Activated naive CD4-positive, alpha-beta T cell treated with anti-CD3 and anti-CD28 coated beads for 36 hours (primary cell): ENCODE data around the gene FHDC1. TPM values are rescaled to one million over a fixed set of nuclear protein-coding genes. Genes with fewer than 3 reads are reported as not detected.

Source experiments
- CTCF ChIA-PET: fragments of 350-600 bp; sonication (Branson Sonifier 250); formaldehyde crosslinking; loops from one replicate; lab custom pipeline; 2021; ENCODE audit warnings: antibody characterized with exemption; lab: Charles Lee
- DNase-seq: peaks from one replicate; pipeline ENCODE4 v3.0.0-alpha.2; 2020
- H3K27ac Mint-ChIP-seq: one replicate; pipeline ENCODE4 v1.8.0; 2021; ENCODE audit warnings: mild to moderate bottlenecking, mixed read lengths
- H3K27me3 Mint-ChIP-seq: one replicate; pipeline ENCODE4 v1.8.0; 2021; ENCODE audit warnings: low read depth, mixed read lengths
- H3K36me3 Mint-ChIP-seq: one replicate; pipeline ENCODE4 v1.8.0; 2021; ENCODE audit warnings: low read depth, mixed read lengths
- H3K4me1 Mint-ChIP-seq: one replicate; pipeline ENCODE4 v1.8.0; 2021; ENCODE audit warnings: low read depth, mixed read lengths
- H3K4me3 Mint-ChIP-seq: one replicate; pipeline ENCODE4 v1.8.0; 2021; ENCODE audit warnings: mild to moderate bottlenecking, moderate library complexity, mixed read lengths
- H3K9me3 Mint-ChIP-seq: one replicate; pipeline ENCODE4 v1.8.0; 2021; ENCODE audit warnings: mixed read lengths
- intact Hi-C: fragments of 100-400 bp; cut with micrococcal nuclease; formaldehyde crosslinking; loops from one replicate; pipeline ENCODE4 v1.15.1; 2023
- total RNA-seq, 2 experiments: library from RNA; stranded (reverse); gene quantifications; one replicate each; pipeline ENCODE4 v1.2.3, GENCODE V29; 2021

FHDC1 gene
- total RNA-seq, 2 experiments from 2014 or later = 0.07 to 0.12 TPM

DNA sequence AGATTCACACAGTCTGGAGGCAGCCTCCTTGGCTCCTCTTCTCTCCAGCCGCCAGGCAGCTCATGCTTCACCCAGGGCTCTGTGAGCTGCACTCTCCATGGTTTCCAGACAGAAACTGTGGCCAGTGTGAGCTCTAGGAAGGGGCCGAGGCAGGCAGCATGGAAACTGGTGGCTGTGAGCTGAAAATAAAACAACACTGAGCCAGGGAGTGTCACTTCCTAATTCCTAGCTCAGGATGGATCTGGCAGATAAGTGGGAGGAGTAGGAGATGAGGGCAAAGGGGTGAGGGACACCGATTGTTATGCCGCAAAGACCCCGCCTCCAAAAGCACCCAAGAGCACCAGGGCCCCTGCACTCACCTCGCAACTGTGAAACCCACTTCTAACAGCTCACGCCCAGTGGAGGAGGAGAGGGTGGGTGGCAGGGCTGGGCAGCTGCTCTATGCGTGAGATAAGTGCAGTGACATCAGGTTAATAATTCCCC lies 69.8 kb downstream of the FHDC1 start:
- DNase-seq = no peak
- CTCF ChIA-PET = no interaction called here

DNA sequence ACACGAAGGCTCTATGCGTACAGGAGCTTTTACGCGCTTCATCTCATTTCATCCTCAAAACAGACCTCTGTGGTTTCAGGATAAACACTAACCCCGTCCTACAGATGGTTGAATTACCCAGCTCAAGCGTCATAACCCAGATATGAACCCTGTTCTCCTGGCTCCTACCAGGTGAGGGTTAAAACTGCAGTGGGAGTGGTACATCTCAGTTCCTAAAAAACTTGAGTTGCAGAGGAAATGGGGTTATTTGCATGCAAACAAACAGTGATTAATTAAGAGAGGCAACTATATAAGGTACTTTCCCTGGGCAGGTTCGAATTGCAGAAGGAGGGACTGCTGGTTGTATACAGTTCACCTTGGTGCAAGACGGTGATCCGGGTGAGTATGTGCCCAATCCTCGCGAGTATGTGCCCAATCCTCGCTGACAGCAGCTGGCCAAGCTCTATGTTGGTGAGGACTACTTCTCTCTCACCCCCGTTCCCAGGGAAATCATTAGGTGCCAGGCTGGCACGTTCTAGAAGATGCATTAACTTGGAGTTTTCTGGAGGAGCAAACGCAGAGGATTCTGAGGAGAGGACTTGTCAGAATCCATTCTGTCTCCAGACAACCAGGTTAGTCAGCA lies 72.6 kb downstream of the FHDC1 start:
- CTCF ChIA-PET = interaction anchor here (0.9 kb wide), 1 partner anchor 119 kb away, joined by 6 read pairs; no protein-coding TSS in a partner anchor
- H3K4me1 Mint-ChIP-seq = no peaks in the 10 kb centered on the region
- no peak overlapping the region for H3K27ac Mint-ChIP-seq
- H3K9me3 Mint-ChIP-seq = no peaks in the 10 kb centered on the region
- intact Hi-C loops = no loop called here
- no peak overlapping the region for H3K4me3 Mint-ChIP-seq
- H3K36me3 Mint-ChIP-seq = no peaks in the 10 kb centered on the region
- no peak for DNase-seq
- no peaks in the 10 kb centered on the region for H3K27me3 Mint-ChIP-seq

More for the DNA sequence above, 69.8 kb downstream of the FHDC1 start:
- Mint-ChIP-seq H3K4me1 (no peaks in the 10 kb centered on the region), H3K4me3 (no peak overlapping the region), H3K36me3 (no peaks in the 10 kb centered on the region), H3K27me3 (no peaks in the 10 kb centered on the region), H3K9me3 (no peaks in the 10 kb centered on the region), H3K27ac (no peak overlapping the region)
- intact Hi-C loops = no loop called here

DNA sequence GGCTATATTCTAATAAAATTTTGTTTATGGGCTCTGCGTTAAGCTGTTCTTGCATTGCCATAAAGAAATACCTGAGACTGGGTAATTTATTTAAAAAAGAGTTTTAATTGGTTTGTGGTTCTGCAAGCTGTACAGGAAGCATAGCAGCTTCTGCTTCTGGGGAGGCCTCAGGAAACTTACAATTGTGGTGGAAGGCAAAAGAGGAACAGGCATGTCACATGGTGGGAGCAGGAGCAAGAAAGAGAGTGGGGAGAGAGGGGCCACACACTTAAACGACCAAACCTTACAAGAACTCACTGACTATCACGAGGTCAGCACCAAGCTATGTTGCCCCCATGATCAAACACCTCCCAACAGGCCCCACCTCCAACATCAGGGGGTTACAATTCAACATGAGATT lies 74.0 kb downstream of the FHDC1 start:
- no peaks in the 10 kb centered on the region for H3K4me1 Mint-ChIP-seq
- H3K27ac Mint-ChIP-seq = no peak overlapping the region
- H3K36me3 Mint-ChIP-seq = no peaks in the 10 kb centered on the region
- DNase-seq = no peak
- no peaks in the 10 kb centered on the region for H3K27me3 Mint-ChIP-seq
- CTCF ChIA-PET = interaction anchor here (0.6 kb wide), 1 partner anchor 654 kb away, joined by 3 read pairs; no protein-coding TSS in a partner anchor
- intact Hi-C loops = no loop called here
- no peak overlapping the region for H3K4me3 Mint-ChIP-seq
- no peaks in the 10 kb centered on the region for H3K9me3 Mint-ChIP-seq

DNA sequence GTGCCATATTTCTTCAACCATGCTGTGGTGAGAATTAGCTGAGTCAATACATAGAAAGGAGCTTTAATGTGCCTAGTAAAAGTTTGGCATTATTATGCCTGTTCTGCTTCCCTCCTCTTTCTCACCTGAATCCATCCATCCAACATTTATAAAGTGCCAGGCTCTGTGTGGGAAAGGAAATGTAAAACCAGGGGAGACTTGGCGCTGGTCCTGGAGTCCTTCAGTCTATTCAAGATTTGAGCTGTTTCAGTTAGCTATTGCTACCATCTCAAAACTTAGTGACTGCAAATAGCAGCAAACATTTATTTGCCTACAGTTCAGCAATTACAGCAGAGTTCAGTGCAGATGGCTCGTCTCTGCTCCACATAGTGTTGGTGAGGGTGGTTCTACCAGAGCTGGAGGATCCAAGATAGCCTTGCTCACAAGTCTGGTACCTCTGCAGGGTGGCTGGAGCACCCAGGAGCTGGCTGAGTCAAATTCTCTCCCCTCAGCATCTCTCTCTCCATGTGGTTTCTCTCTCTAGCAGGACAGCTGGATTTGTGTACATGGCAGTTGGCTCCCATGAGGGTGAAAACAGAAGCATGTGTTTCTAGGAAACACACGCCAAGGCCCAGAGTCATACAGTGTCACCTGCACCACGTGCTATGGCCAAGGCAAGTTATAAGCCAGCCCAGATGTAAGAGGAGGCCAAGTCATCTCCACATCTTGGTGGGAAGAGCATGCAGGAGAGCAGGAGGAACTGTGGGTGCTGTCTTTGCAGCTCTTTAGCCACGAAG lies 77.3 kb downstream of the FHDC1 start:
- DNase-seq = no peak
- Mint-ChIP-seq H3K27ac (no peak overlapping the region), H3K27me3 (no peaks in the 10 kb centered on the region), H3K9me3 (no peaks in the 10 kb centered on the region), H3K4me1 (no peaks in the 10 kb centered on the region), H3K4me3 (no peak overlapping the region), H3K36me3 (no peaks in the 10 kb centered on the region)
- CTCF ChIA-PET = no interaction called here
- intact Hi-C loops = no loop called here

DNA sequence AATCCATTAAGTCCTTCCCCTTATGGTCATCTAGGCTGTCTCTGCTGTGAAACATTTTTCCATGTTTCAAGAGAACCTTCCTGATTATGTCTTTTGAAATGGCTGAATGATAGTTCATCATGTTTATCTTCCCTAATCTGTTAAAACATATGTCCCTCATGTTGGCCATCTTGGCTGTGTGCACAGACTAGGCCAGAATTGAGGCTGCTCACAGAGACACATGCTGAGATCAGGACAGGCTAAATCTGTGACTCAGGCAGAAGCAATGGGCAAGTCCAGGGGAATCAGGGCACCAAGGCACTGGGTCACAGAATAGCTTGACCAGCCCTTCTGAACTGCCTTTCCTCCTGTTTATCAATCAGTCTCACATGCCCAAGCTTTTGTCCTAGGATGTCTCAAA lies 78.3 kb downstream of the FHDC1 start:
- Mint-ChIP-seq H3K27ac (no peak overlapping the region), H3K27me3 (no peaks in the 10 kb centered on the region), H3K36me3 (no peaks in the 10 kb centered on the region), H3K4me3 (no peak overlapping the region), H3K9me3 (no peaks in the 10 kb centered on the region), H3K4me1 (no peaks in the 10 kb centered on the region)
- intact Hi-C loops = no loop called here
- CTCF ChIA-PET = no interaction called here
- no peak for DNase-seq

DNA sequence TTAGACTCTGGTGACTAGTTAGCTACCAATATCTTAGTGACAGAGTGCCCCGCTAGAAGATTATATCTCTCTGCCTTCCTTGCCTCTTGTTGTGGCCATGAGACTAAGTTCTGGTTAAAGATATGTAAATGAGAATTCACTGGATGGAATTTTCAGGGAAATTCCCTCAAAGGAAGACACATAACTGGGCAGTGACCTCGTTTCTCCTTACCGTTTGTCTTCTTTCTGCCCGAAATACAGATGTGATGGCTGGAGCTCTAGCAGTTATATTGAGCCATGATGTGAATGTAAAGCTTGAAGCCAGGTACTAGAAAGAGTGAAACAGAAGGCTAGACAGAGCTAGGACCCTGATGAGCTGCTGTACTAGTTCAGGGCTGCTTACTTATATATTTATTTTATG lies 80.5 kb downstream of the FHDC1 start:
- DNase-seq = no peak
- H3K9me3 Mint-ChIP-seq = no peaks in the 10 kb centered on the region
- H3K27me3 Mint-ChIP-seq = no peaks in the 10 kb centered on the region
- H3K27ac Mint-ChIP-seq = no peak overlapping the region
- H3K4me3 Mint-ChIP-seq = no peak overlapping the region
- CTCF ChIA-PET = no interaction called here
- no peaks in the 10 kb centered on the region for H3K4me1 Mint-ChIP-seq
- H3K36me3 Mint-ChIP-seq = no peaks in the 10 kb centered on the region
- intact Hi-C loops = no loop called here

DNA sequence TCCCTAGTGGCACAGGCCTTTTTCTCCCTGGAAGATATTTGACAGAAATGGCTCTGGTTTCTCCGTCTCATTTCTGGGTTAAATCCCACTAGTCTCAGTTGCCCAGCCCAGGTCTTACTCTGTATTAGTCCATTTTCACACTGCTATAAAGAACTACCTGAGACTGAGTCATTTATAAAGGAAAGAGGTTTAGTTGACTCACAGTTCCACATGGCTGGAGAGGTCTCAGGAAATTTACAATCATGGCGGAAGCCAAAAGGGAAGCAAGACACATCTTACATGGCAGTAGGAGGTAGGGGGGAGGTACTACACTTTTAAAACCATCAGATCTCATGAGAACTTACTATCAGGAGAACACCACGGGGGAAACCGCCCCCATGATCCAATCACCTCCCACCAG lies 81.9 kb downstream of the FHDC1 start:
- intact Hi-C loops = no loop called here
- Mint-ChIP-seq H3K9me3 (no peaks in the 10 kb centered on the region), H3K4me3 (no peak overlapping the region), H3K36me3 (no peaks in the 10 kb centered on the region), H3K4me1 (no peaks in the 10 kb centered on the region), H3K27ac (no peak overlapping the region), H3K27me3 (no peaks in the 10 kb centered on the region)
- no peak for DNase-seq
- CTCF ChIA-PET = no interaction called here

DNA sequence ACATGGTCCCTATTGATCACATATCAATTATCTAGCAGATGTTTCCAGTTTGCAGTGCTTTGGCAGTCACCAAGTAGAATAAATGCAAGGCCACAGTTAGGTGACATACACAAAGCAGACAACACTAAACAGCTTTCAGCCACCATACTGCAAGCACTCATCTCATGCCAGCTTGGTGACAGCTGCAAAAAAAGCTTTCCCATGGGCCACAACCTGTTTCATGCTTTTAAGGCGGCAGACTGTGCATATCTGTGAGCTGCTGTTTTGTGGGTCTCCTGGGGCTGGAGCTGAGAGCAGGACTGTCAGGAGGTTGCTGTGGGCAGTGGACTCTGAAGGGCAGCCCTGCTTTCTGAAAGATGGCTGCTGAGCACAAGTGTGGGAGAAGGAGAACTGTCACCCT lies 82.6 kb downstream of the FHDC1 start:
- Mint-ChIP-seq H3K9me3 (no peaks in the 10 kb centered on the region), H3K27ac (no peak overlapping the region), H3K27me3 (no peaks in the 10 kb centered on the region), H3K4me3 (no peak overlapping the region), H3K36me3 (no peaks in the 10 kb centered on the region), H3K4me1 (peaks cover under 1% of the 10 kb centered on the region)
- no peak for DNase-seq
- intact Hi-C loops = no loop called here
- CTCF ChIA-PET = no interaction called here

DNA sequence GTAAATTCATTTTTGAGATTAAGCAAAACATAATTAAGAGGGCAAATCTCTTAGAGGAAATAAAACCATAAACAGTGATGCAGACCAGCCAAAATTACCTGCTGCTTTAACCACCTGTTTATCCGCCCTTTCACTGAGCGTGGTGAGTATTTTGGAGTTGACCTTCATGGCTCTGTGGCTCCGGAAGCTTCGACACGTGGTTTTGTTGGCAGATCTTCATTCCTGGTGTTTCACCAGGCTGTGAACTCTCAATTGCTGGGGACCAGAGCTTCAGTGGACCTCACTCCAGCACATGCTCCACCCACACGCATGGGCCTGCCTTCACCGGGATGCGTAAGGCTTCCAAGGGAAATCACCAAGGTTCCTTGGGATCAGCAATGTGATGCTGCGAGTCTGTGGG lies 83.8 kb downstream of the FHDC1 start:
- no peaks in the 10 kb centered on the region for H3K27me3 Mint-ChIP-seq
- DNase-seq = no peak
- peaks cover 8% of the 10 kb centered on the region for H3K4me1 Mint-ChIP-seq
- intact Hi-C loops = no loop called here
- H3K4me3 Mint-ChIP-seq = no peak overlapping the region
- no peak overlapping the region for H3K27ac Mint-ChIP-seq
- H3K36me3 Mint-ChIP-seq = no peaks in the 10 kb centered on the region
- no peaks in the 10 kb centered on the region for H3K9me3 Mint-ChIP-seq
- CTCF ChIA-PET = no interaction called here

DNA sequence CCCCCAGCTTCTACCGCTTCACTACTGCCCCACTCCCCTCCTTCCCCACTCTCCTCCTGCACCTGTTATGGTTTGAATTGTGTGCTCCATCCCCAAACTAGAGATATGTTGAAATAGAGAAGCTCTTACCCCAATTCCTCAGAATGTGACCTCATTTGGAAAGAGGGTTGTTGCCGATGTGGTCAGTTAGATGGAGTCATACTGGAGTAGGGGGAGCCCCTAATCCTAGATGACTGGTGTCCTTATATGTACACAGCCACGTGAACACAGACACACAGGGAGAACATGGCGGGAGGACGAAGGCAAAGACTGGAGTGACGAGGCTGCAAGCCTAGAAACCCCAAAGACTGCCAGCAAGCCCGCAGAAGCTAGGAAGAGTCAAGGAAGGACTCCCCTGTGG lies 84.3 kb downstream of the FHDC1 start:
- intact Hi-C loops = no loop called here

DNA sequence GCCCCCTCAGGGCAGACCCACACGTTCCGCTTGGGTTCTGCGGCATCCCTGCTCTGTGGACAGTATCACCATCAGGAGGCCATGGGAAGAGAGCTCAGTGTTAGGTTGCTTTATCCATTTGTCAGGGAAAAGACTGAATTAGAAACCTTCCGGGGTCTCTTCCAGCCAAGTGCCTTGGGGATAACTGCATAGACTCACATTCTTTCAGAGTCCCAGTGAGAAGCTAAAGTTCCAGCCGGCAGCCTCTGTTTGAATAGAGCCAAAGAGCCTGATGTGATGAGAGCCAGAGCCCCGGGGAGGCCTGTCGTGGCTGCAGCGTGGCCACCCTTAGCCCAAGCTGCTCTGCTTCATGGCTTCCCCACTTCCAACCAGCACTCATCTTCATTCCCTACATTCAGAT lies 85.2 kb downstream of the FHDC1 start:
- DNase-seq = no peak
- H3K27ac Mint-ChIP-seq = no peak overlapping the region
- CTCF ChIA-PET = no interaction called here

More for the DNA sequence above, 84.3 kb downstream of the FHDC1 start:
- H3K27ac Mint-ChIP-seq = no peak overlapping the region
- CTCF ChIA-PET = no interaction called here
- no peaks in the 10 kb centered on the region for H3K9me3 Mint-ChIP-seq
- peaks cover 8% of the 10 kb centered on the region for H3K4me1 Mint-ChIP-seq
- DNase-seq = no peak
- no peaks in the 10 kb centered on the region for H3K36me3 Mint-ChIP-seq
- no peak overlapping the region for H3K4me3 Mint-ChIP-seq
- H3K27me3 Mint-ChIP-seq = no peaks in the 10 kb centered on the region

DNA sequence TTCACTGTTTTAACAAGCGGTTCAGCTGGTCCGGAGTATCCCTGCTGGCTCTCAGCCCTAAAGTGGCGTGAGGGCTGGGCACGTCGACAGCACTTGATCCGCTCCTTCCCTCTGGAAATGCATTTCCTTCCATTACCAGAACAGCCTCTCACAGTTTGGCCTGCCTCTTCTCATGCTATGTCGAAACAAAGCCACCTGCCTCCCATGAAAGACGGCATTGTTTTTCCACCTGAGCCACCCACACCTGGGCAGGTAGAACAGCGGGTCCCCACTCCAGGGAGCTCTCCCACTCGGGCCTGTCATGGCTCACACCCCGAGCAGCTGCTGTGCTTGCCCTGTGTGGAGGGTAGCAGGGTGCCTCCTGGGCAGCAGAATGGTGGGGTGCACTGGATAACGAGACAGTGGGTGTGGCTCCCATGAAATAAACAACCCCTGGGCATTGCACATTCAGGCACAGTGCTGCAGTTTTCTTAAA lies 86.2 kb downstream of the FHDC1 start:
- H3K9me3 Mint-ChIP-seq = no peaks in the 10 kb centered on the region
- DNase-seq = no peak
- intact Hi-C loops = no loop called here
- H3K27me3 Mint-ChIP-seq = no peaks in the 10 kb centered on the region
- no peak overlapping the region for H3K27ac Mint-ChIP-seq
- peaks cover 8% of the 10 kb centered on the region for H3K4me1 Mint-ChIP-seq
- H3K4me3 Mint-ChIP-seq = no peak overlapping the region
- CTCF ChIA-PET = no interaction called here
- H3K36me3 Mint-ChIP-seq = no peaks in the 10 kb centered on the region

More for the DNA sequence above, 85.2 kb downstream of the FHDC1 start:
- intact Hi-C loops = no loop called here
- Mint-ChIP-seq H3K4me1 (peaks cover 8% of the 10 kb centered on the region), H3K9me3 (no peaks in the 10 kb centered on the region), H3K36me3 (no peaks in the 10 kb centered on the region), H3K4me3 (no peak overlapping the region), H3K27me3 (no peaks in the 10 kb centered on the region)

DNA sequence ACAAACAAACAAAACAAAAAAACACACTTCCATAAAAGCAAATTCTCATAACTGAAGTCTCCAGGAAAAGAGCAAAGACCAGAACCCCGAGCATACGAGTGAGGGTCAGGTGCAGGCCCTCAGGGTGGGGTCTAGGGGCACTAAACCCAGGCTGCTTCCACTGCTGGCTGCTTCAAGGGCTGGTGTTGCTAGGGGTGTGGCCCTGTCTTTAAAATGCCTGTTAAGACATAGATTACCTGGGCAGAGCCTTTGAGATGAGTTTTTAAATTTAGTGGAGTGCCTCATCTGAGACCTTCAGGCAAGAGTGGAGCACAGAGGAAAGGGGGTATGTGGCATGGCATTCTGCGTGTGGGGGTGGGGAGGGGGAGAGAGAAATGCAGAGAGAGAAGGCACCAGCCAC lies 87.0 kb downstream of the FHDC1 start:
- intact Hi-C loops = no loop called here
- Mint-ChIP-seq H3K36me3 (no peaks in the 10 kb centered on the region), H3K4me1 (peaks cover 8% of the 10 kb centered on the region), H3K27me3 (no peaks in the 10 kb centered on the region), H3K4me3 (no peak overlapping the region), H3K27ac (no peak overlapping the region), H3K9me3 (no peaks in the 10 kb centered on the region)
- CTCF ChIA-PET = no interaction called here
- no peak for DNase-seq
